Stomach smooth muscle (tissue), 2 donors: Measurements from ENCODE around the gene CAGE1.

Experiments
- H3K27ac ChIP-seq: one replicate; pipeline ENCODE4 v1.7.0; 2013; ENCODE audit warnings: mild to moderate bottlenecking, low read length, inconsistent platforms
- H3K27me3 ChIP-seq, 2 donors: one replicate each; pipeline ENCODE4 v1.7.0; 2013; ENCODE audit warnings: low read length in 2 of 2; ENCODE audit not compliant: insufficient read depth in 2 of 2, control insufficient read depth in 1 of 2
- H3K36me3 ChIP-seq, 2 donors: one replicate each; pipeline ENCODE4 v1.7.0; 2013; ENCODE audit warnings: low read length in 2 of 2; ENCODE audit not compliant: control insufficient read depth in 2 of 2, insufficient read depth in 2 of 2
- H3K4me1 ChIP-seq: one replicate; pipeline ENCODE4 v1.7.0; 2013; ENCODE audit warnings: low read length; ENCODE audit not compliant: control insufficient read depth, insufficient read depth
- H3K4me3 ChIP-seq, 2 donors: one replicate each; pipeline ENCODE4 v1.7.0; 2013; ENCODE audit warnings: low read length in 2 of 2
- H3K9ac ChIP-seq, 2 donors: one replicate each; pipeline ENCODE4 v1.7.0; 2013; ENCODE audit warnings: low read length in 2 of 2, mild to moderate bottlenecking in 1 of 2
- H3K9me3 ChIP-seq, 2 donors: one replicate each; pipeline ENCODE4 v1.7.0; 2013; ENCODE audit warnings: low read length in 2 of 2; ENCODE audit not compliant: control insufficient read depth in 2 of 2
- donor health status: healthy.
- donor health status: Pancreatic carcinoma.

Gene CAGE1

GRCh38 chr6:7389451-7390225, at the start of gene CAGE1, which contains the start of gene RIOK1:
CAGE1 (minus strand) TSS chr6:7389742; CDS start chr6:7387173, 2,569 bp downstream.
RIOK1 (plus strand) TSS chr6:7389808; CDS start chr6:7390003, 195 bp downstream.
- peak within 1 kb of the TSS; percentile 93 to 97 for H3K9ac ChIP-seq

DNA sequence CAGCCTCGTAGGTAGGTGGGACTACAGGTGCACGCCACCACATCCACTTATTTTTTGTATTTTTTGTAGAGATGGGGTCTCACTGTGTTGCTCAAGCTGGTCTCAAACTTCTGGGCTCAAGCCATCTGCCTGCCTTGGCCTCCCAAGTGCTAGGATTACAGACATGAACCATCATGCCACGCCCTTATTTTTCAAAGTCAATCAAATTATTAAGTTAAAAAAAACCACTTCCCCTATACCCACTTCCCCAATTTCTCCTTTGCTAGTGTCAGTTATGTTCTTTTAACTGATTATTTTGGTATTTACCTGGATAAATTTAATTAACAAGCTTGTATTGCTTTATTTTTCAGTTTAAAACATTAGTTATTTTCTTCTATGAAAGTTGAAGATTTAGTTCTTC, 49.7 kb upstream of the CAGE1 start:
- H3K36me3 ChIP-seq = no peaks in the 10 kb centered on the region
- no peaks in the 10 kb centered on the region for H3K27me3 ChIP-seq
- H3K4me3 ChIP-seq = no peak overlapping the region
- no peak overlapping the region for H3K9ac ChIP-seq
- H3K27ac ChIP-seq = no peak overlapping the region
- H3K4me1 ChIP-seq = no peaks in the 10 kb centered on the region
- H3K9me3 ChIP-seq = no peaks in the 10 kb centered on the region

More at GRCh38 chr6:7389451-7390225, at the start of gene CAGE1, which contains the start of gene RIOK1:
- H3K27ac ChIP-seq = peak within 1 kb of the TSS; percentile 92
- no peaks in the 10 kb centered on the region for H3K9me3 ChIP-seq
- H3K4me3 ChIP-seq = peak within 1 kb of the TSS; percentile 74 to 97
- H3K4me1 ChIP-seq = peaks cover 19% of the 10 kb centered on the region
- no peaks in the 10 kb centered on the region for H3K27me3 ChIP-seq
- H3K36me3 ChIP-seq = peaks cover 0 to 5% of the 10 kb centered on the region in 2 donors

DNA sequence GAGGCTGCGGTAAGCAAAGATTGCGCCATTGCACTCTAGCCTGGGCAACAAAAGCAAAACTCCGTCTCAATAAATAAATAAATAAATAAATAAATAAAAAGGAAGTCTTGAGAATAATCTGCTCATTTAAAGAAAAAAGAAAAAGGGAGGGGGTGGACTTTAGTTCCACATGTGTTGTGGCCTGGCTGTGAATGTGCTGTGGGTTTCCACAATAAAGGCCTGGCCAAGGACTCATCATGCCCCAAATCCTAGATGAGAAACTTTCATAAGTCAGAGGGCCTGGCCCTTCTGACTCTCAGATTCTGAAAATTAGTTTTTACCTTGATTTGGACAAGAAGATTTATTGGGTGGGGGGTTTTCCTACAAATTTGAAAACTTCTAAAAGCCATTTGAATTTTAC, 48.5 kb upstream of the CAGE1 start:
- H3K27me3 ChIP-seq = no peaks in the 10 kb centered on the region
- no peak overlapping the region for H3K27ac ChIP-seq
- H3K36me3 ChIP-seq = no peaks in the 10 kb centered on the region
- no peak overlapping the region for H3K4me3 ChIP-seq
- no peaks in the 10 kb centered on the region for H3K4me1 ChIP-seq
- H3K9me3 ChIP-seq = no peaks in the 10 kb centered on the region
- no peak overlapping the region for H3K9ac ChIP-seq

DNA sequence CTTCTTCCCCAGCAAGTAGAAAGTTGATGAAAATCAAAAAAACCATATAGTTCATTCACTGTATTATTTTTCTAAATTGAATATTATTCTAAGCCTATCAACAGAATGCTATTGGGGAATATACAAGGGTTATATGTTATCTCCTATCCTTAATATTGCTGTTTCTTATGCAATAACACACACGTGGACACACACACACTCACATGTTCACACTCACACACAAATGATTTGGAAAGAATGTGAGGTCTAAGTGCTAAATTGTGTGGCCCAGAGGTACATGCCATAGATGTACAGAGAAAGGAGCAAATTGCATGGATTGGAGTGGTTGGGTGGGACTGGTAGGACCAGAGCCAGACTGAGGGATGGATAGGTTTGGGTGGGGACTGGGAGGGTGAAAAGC, 45.1 kb upstream of the CAGE1 start:
- no peaks in the 10 kb centered on the region for H3K9me3 ChIP-seq
- H3K27ac ChIP-seq = no peak overlapping the region
- H3K4me1 ChIP-seq = no peaks in the 10 kb centered on the region
- H3K4me3 ChIP-seq = no peak overlapping the region
- no peak overlapping the region for H3K9ac ChIP-seq
- peaks cover 0 to 2% of the 10 kb centered on the region in 2 donors for H3K27me3 ChIP-seq
- H3K36me3 ChIP-seq = no peaks in the 10 kb centered on the region

DNA sequence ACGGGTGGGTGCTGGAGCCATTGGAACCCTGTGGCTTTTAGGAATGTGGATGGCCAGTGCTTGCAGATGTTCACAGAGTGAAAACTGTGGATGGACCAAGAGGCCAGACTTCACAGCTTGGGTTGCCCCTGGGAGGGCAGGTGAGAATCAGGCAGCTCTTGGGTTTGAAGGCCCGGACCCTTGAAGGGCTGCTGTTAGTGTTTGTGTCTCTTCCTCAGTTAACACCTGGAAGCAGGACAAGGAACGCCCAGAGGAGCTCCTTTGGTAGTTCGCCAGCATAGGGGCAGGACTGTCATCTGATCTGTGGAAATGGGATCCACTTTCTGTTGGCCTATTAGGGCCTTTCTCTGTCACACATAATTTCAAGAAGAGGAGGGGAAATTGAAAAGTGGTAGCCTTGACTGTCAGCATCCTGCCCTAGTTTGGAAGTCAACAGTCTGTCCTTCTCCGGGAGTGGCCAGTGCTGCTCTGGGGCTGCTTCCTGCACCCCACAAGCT, 43.6 kb upstream of the CAGE1 start:
- Histone ChIP-seq H3K27me3 (peaks cover 0 to 2% of the 10 kb centered on the region in 2 donors), H3K27ac (no peak overlapping the region), H3K9ac (no peak overlapping the region), H3K4me3 (no peak overlapping the region), H3K36me3 (no peaks in the 10 kb centered on the region), H3K4me1 (no peaks in the 10 kb centered on the region), H3K9me3 (no peaks in the 10 kb centered on the region)

GRCh38 chr6:7432391-7433120, 43.0 kb upstream of the CAGE1 start:
- Histone ChIP-seq H3K27ac (no peak overlapping the region), H3K4me3 (no peak overlapping the region), H3K9me3 (no peaks in the 10 kb centered on the region), H3K27me3 (peaks cover 0 to 2% of the 10 kb centered on the region in 2 donors), H3K9ac (no peak overlapping the region), H3K4me1 (no peaks in the 10 kb centered on the region), H3K36me3 (no peaks in the 10 kb centered on the region)

DNA sequence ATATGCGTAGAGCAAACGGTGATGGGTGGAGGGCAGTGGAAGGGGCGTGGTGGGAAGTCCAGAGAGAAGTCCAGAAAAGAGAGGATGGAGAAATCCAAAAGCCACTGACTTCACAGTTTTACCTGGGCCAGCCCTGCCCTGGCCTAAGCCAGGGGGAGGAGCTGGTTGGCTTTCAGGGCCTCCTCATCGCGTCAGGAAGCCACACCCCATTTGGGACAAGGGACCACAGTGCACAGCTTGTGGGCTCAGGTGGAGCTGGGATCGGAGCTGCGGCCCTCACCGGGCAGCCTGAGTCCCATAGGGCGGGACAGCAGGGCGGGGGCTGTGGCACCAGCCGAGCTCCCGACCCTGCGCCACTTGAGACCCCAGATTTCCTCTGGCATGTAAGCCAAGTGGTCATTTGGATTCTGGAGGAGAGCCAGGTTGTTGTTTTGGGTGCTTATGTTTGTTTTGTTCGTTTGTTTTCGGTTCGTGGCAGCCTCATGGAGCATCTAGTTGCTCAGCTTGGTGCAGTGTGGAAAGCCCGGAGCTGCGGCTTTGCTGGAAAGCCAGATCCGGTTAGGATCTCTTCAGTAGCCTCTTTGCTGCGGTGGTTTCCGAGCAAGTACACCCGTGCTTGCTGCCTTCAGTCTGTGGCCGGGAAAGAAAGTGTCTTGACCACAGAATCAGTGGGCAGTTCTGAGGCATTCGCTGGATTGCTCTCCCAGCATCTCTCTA, 42.3 kb upstream of the CAGE1 start:
- no peaks in the 10 kb centered on the region for H3K4me1 ChIP-seq
- no peak overlapping the region for H3K27ac ChIP-seq

GRCh38 chr6:7431313-7431673, 41.8 kb upstream of the CAGE1 start:
- H3K36me3 ChIP-seq = no peaks in the 10 kb centered on the region
- no peak overlapping the region for H3K9ac ChIP-seq
- H3K27me3 ChIP-seq = peaks cover 0 to 2% of the 10 kb centered on the region in 2 donors
- no peak overlapping the region for H3K27ac ChIP-seq
- H3K4me1 ChIP-seq = no peaks in the 10 kb centered on the region
- no peaks in the 10 kb centered on the region for H3K9me3 ChIP-seq
- no peak overlapping the region for H3K4me3 ChIP-seq

More for the DNA sequence above, 42.3 kb upstream of the CAGE1 start:
- no peak overlapping the region for H3K9ac ChIP-seq
- no peaks in the 10 kb centered on the region for H3K36me3 ChIP-seq
- no peak overlapping the region for H3K4me3 ChIP-seq
- H3K9me3 ChIP-seq = no peaks in the 10 kb centered on the region
- H3K27me3 ChIP-seq = peaks cover 0 to 2% of the 10 kb centered on the region in 2 donors

DNA sequence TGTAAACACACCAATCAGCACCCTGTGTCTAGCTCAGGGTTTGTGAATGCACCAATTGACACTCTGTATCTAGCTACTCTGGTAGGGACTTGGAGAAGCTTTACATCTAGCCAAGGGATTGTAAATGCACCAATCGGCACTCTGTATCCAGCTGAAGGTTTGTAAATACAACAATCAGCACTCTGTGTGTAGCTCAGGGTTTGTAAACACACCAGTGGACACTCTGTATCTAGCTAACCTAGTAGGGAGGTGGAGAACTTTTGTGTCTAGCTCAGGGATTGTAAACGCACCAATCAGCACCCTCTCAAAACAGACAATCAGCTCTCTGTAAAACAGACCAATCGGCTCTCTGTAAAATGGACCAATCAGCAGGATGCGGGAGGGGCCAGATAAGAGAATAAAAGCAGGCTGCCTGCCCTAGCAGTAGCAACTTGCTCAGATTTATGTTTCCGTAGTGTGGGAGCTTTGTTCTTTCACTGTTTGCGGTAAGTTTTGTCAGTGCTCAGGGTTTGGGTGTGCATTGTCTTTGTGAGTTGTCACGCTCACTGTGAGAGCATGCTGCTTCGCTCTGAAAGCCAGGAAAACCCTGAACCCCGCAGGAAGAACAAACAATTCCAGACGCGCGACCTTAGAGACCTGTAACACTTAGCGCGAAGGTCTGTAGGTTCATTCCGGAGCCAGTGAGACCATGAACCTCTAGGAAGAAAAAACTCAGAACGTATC, 37.1 kb upstream of the CAGE1 start:
- Histone ChIP-seq H3K36me3 (no peaks in the 10 kb centered on the region), H3K27me3 (no peaks in the 10 kb centered on the region), H3K9ac (no peak overlapping the region), H3K9me3 (no peaks in the 10 kb centered on the region), H3K4me3 (no peak overlapping the region), H3K4me1 (no peaks in the 10 kb centered on the region), H3K27ac (no peak overlapping the region)

- H3K27me3 ChIP-seq = no peaks in the 10 kb centered on the region
- no peak overlapping the region for H3K4me3 ChIP-seq
- H3K36me3 ChIP-seq = no peaks in the 10 kb centered on the region
- H3K4me1 ChIP-seq = no peaks in the 10 kb centered on the region
- H3K9ac ChIP-seq = no peak overlapping the region
- no peak overlapping the region for H3K27ac ChIP-seq
- no peaks in the 10 kb centered on the region for H3K9me3 ChIP-seq
Measured at GRCh38 chr6:7425808-7426190, 36.3 kb upstream of the CAGE1 start.
